SW 1271 (cell line): Measurements from ENCODE around the gene ITPKB.
A peak's percentile ranks its signal among the peaks of the same experiment; 100 is the strongest.

ENCODE experiments used
- DNase-seq, 2 experiments: peaks; one replicate each; lab custom pipeline; 2025; lab: John Stamatoyannopoulos, UW

The ITPKB gene

GRCh38 chr1:226637147-226637935, 101.7 kb downstream of the ITPKB start:
- no peak for DNase-seq

- no peak for DNase-seq
Measured at GRCh38 chr1:226636847-226637096, 102.3 kb downstream of the ITPKB start.

GRCh38 chr1:226635456-226635941, 103.6 kb downstream of the ITPKB start:
- no peak for DNase-seq

- DNase-seq: no peak
Measured at GRCh38 chr1:226634611-226635246, 104.4 kb downstream of the ITPKB start.

- DNase-seq: peak in 1 of 2 experiments; percentile 14
Measured at GRCh38 chr1:226634166-226634588, 104.9 kb downstream of the ITPKB start.

GRCh38 chr1:226633541-226634165, 105.4 kb downstream of the ITPKB start:
- no peak for DNase-seq

- DNase-seq: no peak
Measured at GRCh38 chr1:226632922-226633351, 106.1 kb downstream of the ITPKB start.

- no peak for DNase-seq
Measured at GRCh38 chr1:226632169-226632879, 106.8 kb downstream of the ITPKB start.

GRCh38 chr1:226631229-226632000, 107.7 kb downstream of the ITPKB start:
- DNase-seq: no peak

- no peak for DNase-seq
Measured at GRCh38 chr1:226630592-226630991, 108.5 kb downstream of the ITPKB start.

- no peak for DNase-seq
Measured at GRCh38 chr1:226629896-226630550, 109.1 kb downstream of the ITPKB start.

- no peak for DNase-seq
Measured at GRCh38 chr1:226629210-226629895, 109.7 kb downstream of the ITPKB start.

- no peak for DNase-seq
Measured at GRCh38 chr1:226628612-226629155, 110.4 kb downstream of the ITPKB start.

GRCh38 chr1:226627924-226628611, 111.0 kb downstream of the ITPKB start:
- DNase-seq: no peak

GRCh38 chr1:226627050-226627755, 111.9 kb downstream of the ITPKB start:
- no peak for DNase-seq

GRCh38 chr1:226626577-226626956, 112.5 kb downstream of the ITPKB start:
- DNase-seq: peak in 1 of 2 experiments; percentile 27

- no peak for DNase-seq
Measured at GRCh38 chr1:226625832-226626576, 113.1 kb downstream of the ITPKB start.

- no peak for DNase-seq
Measured at GRCh38 chr1:226625326-226625725, 113.8 kb downstream of the ITPKB start.
